Measurements from ENCODE around the gene SUGP2.

The SUGP2 gene

GRCh38 chr19:19076476-19076875, 43.2 kb upstream of the SUGP2 start:
- H3K4me3 ChIP-seq, result no peak overlapping the region
- peaks cover 0 to 4% (median 2%) of the 10 kb centered on the region in 4 donors for H3K4me1 ChIP-seq
- TF ChIP-seq, protein P1, sequence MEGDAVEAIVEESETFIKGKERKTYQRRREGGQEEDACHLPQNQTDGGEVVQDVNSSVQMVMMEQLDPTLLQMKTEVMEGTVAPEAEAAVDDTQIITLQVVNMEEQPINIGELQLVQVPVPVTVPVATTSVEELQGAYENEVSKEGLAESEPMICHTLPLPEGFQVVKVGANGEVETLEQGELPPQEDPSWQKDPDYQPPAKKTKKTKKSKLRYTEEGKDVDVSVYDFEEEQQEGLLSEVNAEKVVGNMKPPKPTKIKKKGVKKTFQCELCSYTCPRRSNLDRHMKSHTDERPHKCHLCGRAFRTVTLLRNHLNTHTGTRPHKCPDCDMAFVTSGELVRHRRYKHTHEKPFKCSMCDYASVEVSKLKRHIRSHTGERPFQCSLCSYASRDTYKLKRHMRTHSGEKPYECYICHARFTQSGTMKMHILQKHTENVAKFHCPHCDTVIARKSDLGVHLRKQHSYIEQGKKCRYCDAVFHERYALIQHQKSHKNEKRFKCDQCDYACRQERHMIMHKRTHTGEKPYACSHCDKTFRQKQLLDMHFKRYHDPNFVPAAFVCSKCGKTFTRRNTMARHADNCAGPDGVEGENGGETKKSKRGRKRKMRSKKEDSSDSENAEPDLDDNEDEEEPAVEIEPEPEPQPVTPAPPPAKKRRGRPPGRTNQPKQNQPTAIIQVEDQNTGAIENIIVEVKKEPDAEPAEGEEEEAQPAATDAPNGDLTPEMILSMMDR (IDR thresholded peaks at IDR 0.05), result no peak
- intact Hi-C loops (cut with DNase I; ENCODE audit: low total_unique reads), result no loop called here
- no peaks in the 10 kb centered on the region for H3K9me3 ChIP-seq
- H3K27me3 ChIP-seq, result no peaks in the 10 kb centered on the region
- H3K27ac ChIP-seq, result no peak overlapping the region
- no peak for DNase-seq
- H3K36me3 ChIP-seq, result peaks cover 0 to 24% (median 12%) of the 10 kb centered on the region in 3 donors

DNA sequence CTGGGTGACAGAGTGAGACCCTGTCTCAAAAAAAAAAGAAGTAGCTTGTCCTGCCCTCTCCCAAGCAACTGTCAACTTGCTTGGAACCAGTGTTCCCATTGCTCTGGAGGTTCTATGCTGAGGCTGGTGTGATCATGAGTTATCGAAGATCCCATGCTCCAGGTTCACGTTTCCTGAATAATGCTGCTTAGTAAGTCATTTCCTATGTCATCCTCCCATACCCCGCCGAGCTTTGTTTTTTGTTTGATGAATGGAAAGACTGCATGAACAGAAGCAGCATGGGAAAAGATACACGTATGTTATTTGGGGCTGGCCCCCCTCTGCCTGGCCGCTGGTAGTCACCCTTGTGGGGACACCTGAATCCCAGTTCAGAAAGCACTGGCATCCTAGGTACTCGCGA, 41.8 kb upstream of the SUGP2 start:
- TF ChIP-seq, protein P1 (IDR thresholded peaks at IDR 0.05), result no peak
- Histone ChIP-seq H3K4me3 (no peak overlapping the region), H3K27ac (no peak overlapping the region), H3K36me3 (peaks cover 0 to 24% (median 12%) of the 10 kb centered on the region in 3 donors), H3K4me1 (no peaks in the 10 kb centered on the region), H3K9me3 (no peaks in the 10 kb centered on the region), H3K27me3 (no peaks in the 10 kb centered on the region)
- intact Hi-C loops (cut with DNase I; ENCODE audit: low total_unique reads), result no loop called here
- DNase-seq, result no peak

- Histone ChIP-seq H3K36me3 (peaks cover 0 to 24% (median 12%) of the 10 kb centered on the region in 3 donors), H3K4me3 (no peak overlapping the region), H3K27ac (no peak overlapping the region), H3K4me1 (peaks cover 0 to 4% (median 1%) of the 10 kb centered on the region in 4 donors), H3K27me3 (no peaks in the 10 kb centered on the region), H3K9me3 (no peaks in the 10 kb centered on the region)
- DNase-seq, result no peak
- intact Hi-C loops (cut with DNase I; ENCODE audit: low total_unique reads), result no loop called here
- TF ChIP-seq, protein P1 (IDR thresholded peaks at IDR 0.05), result no peak
Observed at GRCh38 chr19:19074196-19074882, 41.0 kb upstream of the SUGP2 start.

DNA sequence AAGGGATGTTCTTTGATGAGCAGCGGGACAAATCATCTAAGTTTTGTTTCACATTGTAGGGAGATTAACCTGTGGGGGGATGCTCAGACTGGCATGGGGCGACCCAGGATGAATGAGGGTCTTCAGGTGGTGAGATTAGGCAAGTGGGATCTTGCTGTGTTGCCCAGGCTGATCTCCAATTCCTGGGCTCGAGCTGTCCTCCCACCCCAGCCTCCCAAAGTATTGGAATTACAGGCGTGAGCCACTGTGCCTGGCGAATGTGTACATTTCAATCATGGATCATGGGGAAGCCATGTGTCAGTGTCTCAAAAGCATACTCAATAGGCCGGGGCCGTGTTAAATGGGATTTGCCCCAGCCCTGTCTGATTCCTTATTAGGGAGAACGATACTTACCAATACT, 38.6 kb upstream of the SUGP2 start:
- H3K4me1 ChIP-seq, result peaks cover 0 to 17% (median 8%) of the 10 kb centered on the region in 4 donors
- peaks cover 0 to 14% (median 7%) of the 10 kb centered on the region in 3 donors for H3K36me3 ChIP-seq

DNA sequence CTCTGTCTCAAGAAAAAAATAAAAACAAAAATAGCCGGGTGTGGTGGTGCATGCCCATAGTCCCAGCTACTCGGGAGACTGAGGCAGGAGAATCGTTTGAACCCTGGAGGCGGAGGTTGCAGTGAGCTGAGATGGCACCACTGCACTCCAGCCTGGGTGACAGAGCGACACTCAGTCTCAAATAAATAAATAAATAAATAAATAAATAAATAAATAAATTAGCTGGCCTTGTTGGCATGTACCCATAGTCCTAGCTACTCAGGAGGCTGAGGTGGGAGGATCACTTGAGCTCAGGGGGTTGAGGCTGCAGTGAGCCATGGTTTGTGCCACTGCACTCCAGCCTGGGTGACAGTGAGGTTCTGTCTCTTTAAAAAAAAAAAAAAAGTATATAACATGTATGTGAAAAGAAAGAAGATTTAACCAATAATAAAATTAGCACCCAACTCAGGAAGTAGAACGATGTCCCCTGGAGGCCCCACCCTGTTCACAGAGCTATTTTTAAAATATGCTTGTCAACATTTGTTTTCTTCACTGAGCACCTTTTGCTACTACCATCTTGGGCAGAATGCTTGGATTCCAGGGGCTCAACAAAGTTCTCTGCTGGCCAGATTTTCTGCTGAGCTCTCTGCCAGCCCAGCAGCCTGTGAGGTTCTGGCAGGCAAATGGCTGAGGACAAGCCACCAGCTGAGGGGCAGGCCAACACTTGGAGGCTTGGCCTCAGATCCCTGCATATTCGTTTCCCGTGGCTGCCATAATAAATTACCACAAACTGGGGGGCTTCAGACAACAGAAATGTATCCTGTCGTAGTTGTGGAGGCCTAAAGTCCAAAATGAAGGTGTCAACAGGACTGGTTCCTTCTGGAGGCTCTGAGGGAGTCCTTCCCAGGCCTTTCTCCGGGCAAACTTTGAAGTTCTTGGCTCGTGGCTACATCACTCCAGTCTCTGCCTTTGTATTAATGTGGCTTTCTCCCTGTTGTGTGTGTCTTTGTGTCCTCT, 35.6 kb upstream of the SUGP2 start:
- Histone ChIP-seq H3K4me3 (no peak overlapping the region), H3K4me1 (peaks cover 0 to 38% (median 20%) of the 10 kb centered on the region in 4 donors), H3K9me3 (no peaks in the 10 kb centered on the region), H3K27me3 (no peaks in the 10 kb centered on the region), H3K27ac (peak overlapping the region; percentile 38 to 57), H3K36me3 (peaks cover 0 to 4% (median 0%) of the 10 kb centered on the region in 3 donors)
- intact Hi-C loops (cut with DNase I; ENCODE audit: low total_unique reads), result no loop called here
- DNase-seq, result no peak
- TF ChIP-seq, protein P1 (IDR thresholded peaks at IDR 0.05), result no peak

More for the DNA sequence above, 38.6 kb upstream of the SUGP2 start:
- TF ChIP-seq, protein P1 (IDR thresholded peaks at IDR 0.05), result no peak
- Histone ChIP-seq H3K4me3 (no peak overlapping the region), H3K9me3 (no peaks in the 10 kb centered on the region), H3K27me3 (no peaks in the 10 kb centered on the region), H3K27ac (no peak overlapping the region)
- intact Hi-C loops (cut with DNase I; ENCODE audit: low total_unique reads), result no loop called here
- no peak for DNase-seq

Data from tibial artery (tissue), 4 donors.